ENCODE results near the gene AHCY. TPM values are rescaled to one million over a fixed set of nuclear protein-coding genes. Genes with fewer than 3 reads are reported as not detected.
"Not testable (repeated sequence)": the region's sequence is repeated elsewhere in the genome, so short reads cannot be mapped to it uniquely, and the experiment has no call there.

Gene AHCY
- total RNA-seq, 2 donors from 2014 or later = 73.2 to 85.4 TPM

DNA sequence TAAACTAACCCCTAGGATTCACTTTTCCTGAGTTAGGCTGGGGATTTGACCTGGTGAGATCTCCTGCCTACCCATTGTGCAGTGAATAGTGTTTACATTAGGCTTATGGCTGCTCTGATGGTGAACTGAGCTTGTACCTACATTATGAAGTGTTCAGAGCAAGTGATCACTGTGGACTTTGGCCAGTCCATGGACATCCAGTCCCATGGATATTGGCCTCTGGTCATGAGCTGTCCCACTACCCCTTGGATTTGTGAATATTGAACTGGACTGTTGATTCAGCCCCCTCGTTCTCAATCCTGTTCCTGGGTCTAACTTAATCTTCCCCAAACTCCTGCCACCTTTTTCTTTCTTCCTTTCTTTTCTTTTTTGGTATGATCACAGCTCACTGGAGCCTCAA, 48.2 kb downstream of the AHCY start:
- Histone ChIP-seq H3K4me3 (no peak overlapping the region), H3K27ac (no peak overlapping the region), H3K27me3 (no peaks in the 10 kb centered on the region), H3K36me3 (replicated peaks in 1 of 2; ENCODE audit: insufficient read depth in 1 of 2, low read depth in 2 of 2) (no peaks in the 10 kb centered on the region), H3K9me3 (no peaks in the 10 kb centered on the region), H3K4me1 (no peaks in the 10 kb centered on the region)
- 41 to 64% methylated on average over 1 of the region's 1 CpG for WGBS, 2 donors
- TF ChIP-seq, protein P1, sequence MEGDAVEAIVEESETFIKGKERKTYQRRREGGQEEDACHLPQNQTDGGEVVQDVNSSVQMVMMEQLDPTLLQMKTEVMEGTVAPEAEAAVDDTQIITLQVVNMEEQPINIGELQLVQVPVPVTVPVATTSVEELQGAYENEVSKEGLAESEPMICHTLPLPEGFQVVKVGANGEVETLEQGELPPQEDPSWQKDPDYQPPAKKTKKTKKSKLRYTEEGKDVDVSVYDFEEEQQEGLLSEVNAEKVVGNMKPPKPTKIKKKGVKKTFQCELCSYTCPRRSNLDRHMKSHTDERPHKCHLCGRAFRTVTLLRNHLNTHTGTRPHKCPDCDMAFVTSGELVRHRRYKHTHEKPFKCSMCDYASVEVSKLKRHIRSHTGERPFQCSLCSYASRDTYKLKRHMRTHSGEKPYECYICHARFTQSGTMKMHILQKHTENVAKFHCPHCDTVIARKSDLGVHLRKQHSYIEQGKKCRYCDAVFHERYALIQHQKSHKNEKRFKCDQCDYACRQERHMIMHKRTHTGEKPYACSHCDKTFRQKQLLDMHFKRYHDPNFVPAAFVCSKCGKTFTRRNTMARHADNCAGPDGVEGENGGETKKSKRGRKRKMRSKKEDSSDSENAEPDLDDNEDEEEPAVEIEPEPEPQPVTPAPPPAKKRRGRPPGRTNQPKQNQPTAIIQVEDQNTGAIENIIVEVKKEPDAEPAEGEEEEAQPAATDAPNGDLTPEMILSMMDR (IDR thresholded peaks at IDR 0.05) = no peak
- no peak for TF ChIP-seq POLR2A (IDR thresholded peaks at IDR 0.05)
- DNase-seq (no peak), ATAC-seq (no peak)
- intact Hi-C loops (cut with DNase I) = no loop called here

DNA sequence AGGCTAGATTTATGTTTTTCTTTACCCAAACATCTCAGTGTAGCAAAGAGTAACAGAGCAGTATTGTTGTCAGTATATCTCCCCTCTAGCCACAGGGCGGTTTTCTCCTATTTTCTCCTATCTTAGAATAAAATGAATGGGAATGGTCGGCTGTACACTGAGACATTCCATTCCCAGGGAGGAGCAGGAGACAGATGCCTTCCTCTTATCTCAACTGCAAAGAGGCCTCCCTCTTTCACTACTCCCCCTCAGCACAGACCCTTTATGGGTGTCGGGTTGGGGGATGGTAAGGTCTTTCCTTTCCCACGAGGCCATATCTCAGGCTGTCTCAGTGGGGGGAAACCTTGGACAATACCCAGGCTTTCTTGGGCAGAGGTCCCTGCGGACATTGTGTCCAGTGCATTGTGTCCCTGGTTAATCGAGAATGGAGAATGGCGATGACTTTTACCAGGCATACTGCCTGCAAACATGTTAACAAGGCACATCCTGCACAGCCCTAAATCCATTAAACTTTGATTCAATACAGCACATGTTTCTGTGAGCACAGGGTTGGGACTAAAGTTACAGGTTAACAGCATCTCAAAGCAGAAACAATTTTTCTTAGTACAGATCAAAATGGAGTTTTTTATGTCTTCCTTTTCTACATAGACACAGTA, 50.6 kb downstream of the AHCY start:
- 58 to 69% methylated on average over 7 of the region's 7 CpGs for WGBS, 2 donors
- intact Hi-C loops (cut with DNase I) = not testable (repeated sequence)

DNA sequence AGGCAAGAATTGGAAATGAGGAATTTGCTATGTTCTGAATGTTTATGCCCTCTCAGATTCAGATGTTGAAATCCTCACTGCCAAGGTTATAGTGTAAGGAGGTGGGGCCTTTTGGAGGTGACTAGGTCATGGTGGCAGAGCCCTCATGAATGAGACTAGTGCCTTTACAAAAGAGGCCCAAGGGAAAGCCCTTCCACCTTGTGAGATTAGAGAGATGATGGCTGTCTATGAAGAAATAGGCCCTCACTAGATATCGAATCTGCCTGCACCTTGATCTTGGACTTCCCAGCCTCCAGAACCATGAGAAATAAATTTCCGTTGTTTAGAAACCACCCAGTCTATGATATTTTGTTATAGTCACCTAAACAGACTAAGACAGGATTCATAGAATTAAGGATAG, 51.5 kb downstream of the AHCY start:
- no peak overlapping the region for H3K27ac ChIP-seq
- intact Hi-C loops (cut with DNase I) = no loop called here
- no peaks in the 10 kb centered on the region for H3K9me3 ChIP-seq
- WGBS, 2 donors = 92 to 98% methylated on average over 2 of the region's 2 CpGs
- H3K4me1 ChIP-seq = no peaks in the 10 kb centered on the region
- no peaks in the 10 kb centered on the region for H3K36me3 ChIP-seq (replicated peaks in 1 of 2; ENCODE audit: insufficient read depth in 1 of 2, low read depth in 2 of 2)
- no peak for TF ChIP-seq POLR2A (IDR thresholded peaks at IDR 0.05)
- ATAC-seq (no peak), DNase-seq (no peak)
- H3K27me3 ChIP-seq = no peaks in the 10 kb centered on the region
- no peak overlapping the region for H3K4me3 ChIP-seq

More for the DNA sequence above, 50.6 kb downstream of the AHCY start:
- not testable (repeated sequence) for H3K27ac ChIP-seq; H3K4me3 ChIP-seq; H3K4me1 ChIP-seq; ATAC-seq; H3K36me3 ChIP-seq (replicated peaks in 1 of 2; ENCODE audit: insufficient read depth in 1 of 2, low read depth in 2 of 2); H3K9me3 ChIP-seq; DNase-seq; H3K27me3 ChIP-seq

DNA sequence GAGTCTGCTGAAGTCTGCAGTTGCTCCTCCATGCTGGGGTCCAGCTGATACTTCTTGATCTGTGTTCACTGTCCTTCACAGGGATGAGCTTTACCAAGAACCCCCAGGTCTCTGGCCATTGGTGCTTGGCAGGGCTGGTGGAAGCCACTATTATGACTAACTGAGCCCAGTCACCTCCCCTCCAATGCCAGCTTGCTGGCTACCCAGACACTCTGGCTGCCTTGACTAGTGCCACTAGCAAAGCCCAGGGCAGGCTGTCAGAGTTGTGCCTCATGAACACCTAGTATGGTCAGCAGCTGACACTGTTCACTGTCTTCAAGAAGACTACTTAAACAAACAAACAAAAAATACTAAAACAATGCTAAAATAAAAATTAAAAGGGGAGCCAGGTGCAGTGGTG, 53.1 kb downstream of the AHCY start:
- Histone ChIP-seq H3K9me3 (no peaks in the 10 kb centered on the region), H3K27ac (no peak overlapping the region), H3K36me3 (replicated peaks in 1 of 2; ENCODE audit: insufficient read depth in 1 of 2, low read depth in 2 of 2) (no peaks in the 10 kb centered on the region), H3K27me3 (no peaks in the 10 kb centered on the region), H3K4me1 (no peaks in the 10 kb centered on the region), H3K4me3 (no peak overlapping the region)
- no peak for ATAC-seq
- DNase-seq = no peak
- intact Hi-C loops (cut with DNase I) = no loop called here
- TF ChIP-seq POLR2A (IDR thresholded peaks at IDR 0.05) = no peak
- TF ChIP-seq, protein P1 (IDR thresholded peaks at IDR 0.05) = no peak

DNA sequence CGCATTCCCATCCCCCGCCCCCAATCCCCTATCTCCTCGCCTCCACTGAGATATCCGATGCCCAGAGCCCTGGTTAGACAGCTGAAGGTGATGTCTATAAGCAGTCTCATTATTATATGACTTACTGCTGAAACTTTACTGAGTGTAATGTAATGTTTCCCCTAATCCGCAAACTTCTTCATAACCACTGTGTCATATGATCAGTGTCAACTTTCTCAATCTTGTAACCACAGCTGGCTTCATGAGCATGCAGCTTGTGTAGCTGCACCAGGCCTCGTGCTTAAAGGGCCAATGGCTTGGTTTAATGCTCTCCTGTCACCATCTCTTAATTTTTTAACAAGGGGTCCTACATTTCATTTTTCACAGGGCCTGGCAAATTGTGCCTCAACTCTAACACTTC, 53.9 kb downstream of the AHCY start:
- Histone ChIP-seq H3K36me3 (replicated peaks in 1 of 2; ENCODE audit: insufficient read depth in 1 of 2, low read depth in 2 of 2) (no peaks in the 10 kb centered on the region), H3K9me3 (no peaks in the 10 kb centered on the region), H3K4me3 (no peak overlapping the region), H3K27ac (no peak overlapping the region), H3K4me1 (no peaks in the 10 kb centered on the region), H3K27me3 (no peaks in the 10 kb centered on the region)
- intact Hi-C loops (cut with DNase I) = no loop called here
- WGBS, 2 donors = 76 to 88% methylated on average over 6 of the region's 6 CpGs
- DNase-seq = peak in 1 of 4 donors; percentile 40
- no peak for TF ChIP-seq POLR2A (IDR thresholded peaks at IDR 0.05)
- no peak for ATAC-seq

DNA sequence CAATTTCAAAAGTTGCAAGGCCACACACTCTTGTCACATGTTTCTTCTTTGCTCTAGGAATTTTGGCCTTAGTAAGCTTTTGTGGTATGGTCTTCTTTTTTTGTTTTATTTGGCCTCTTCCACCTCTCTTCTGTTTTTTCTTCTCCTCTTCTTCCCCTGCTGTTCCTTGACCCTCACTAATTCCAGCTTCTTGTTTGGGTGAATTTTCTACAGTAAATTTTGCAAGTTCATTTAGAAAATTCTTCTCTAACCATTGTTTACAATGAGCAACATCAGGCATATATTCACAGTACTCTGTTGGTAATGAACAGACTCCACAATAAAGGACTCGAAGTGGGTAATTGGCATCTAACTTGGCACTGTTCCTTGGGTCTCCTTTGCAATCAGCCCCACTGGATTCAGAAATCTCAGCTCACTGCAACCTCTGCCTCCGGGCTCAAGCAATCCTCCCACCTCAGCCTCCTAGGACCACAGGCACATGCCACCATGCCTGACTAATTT, 57.0 kb downstream of the AHCY start:
- DNase-seq (no peak), ATAC-seq (no peak)
- H3K4me3 ChIP-seq = no peak overlapping the region
- peaks cover 10% of the 10 kb centered on the region for H3K4me1 ChIP-seq
- intact Hi-C loops (cut with DNase I) = no loop called here
- TF ChIP-seq, protein P1 (IDR thresholded peaks at IDR 0.05) = no peak
- TF ChIP-seq POLR2A (IDR thresholded peaks at IDR 0.05) = no peak
- 92 to 96% methylated on average over 2 of the region's 2 CpGs for WGBS, 2 donors
- H3K27ac ChIP-seq = no peak overlapping the region
- H3K36me3 ChIP-seq (replicated peaks in 1 of 2; ENCODE audit: insufficient read depth in 1 of 2, low read depth in 2 of 2) = no peaks in the 10 kb centered on the region
- H3K9me3 ChIP-seq = no peaks in the 10 kb centered on the region
- no peaks in the 10 kb centered on the region for H3K27me3 ChIP-seq

Measured in body of pancreas (tissue), 4 donors.